HCT116 (cell line): ENCODE results near the gene BCL2L15. TPM values are rescaled to one million over a fixed set of nuclear protein-coding genes. Genes with fewer than 3 reads are reported as not detected.

Experiments
- ATAC-seq: fragments of 200-7000 bp; cut with Tn5 transposase; 2 replicates; pipeline ENCODE4 v1.9.1; 2020; ENCODE audit warnings: mild to moderate bottlenecking, moderate library complexity
- BruUV-seq: library from RNA; stranded (reverse); fragments of 400-500 nt; replicated peaks from 2 replicates; lab custom pipeline; 2021; lab: Mats Ljungman, UMichigan
- CTCF ChIA-PET: fragments of 300-600 bp; sonication (Branson Sonifier 250); formaldehyde crosslinking; loops from one replicate; lab custom pipeline; 2021; ENCODE audit warnings: antibody characterized with exemption; lab: Charles Lee
- POLR2A ChIA-PET: fragments of 300-600, 350-600 bp; sonication (Branson Sonifier 250); formaldehyde crosslinking; loops from one replicate; lab custom pipeline; 2021; ENCODE audit warnings: antibody characterized with exemption; lab: Charles Lee
- RAD21 ChIA-PET, 2 experiments: fragments of 300-600 bp; sonication (Branson Sonifier 250); formaldehyde crosslinking; loops; one replicate each; lab custom pipeline; 2023; ENCODE audit warnings: low total read pairs in 2 of 2; ENCODE audit not compliant: uncharacterized antibody in 2 of 2, unreplicated experiment in 2 of 2, low non-redundant PET in 1 of 2; lab: Charles Lee
- DNase-seq: peaks from one replicate; pipeline ENCODE4 v3.0.0-alpha.2; 2010; ENCODE audit warnings: low read depth, low spot score
- H2AFZ ChIP-seq: fragments of 200-600 bp; shearing (Covaris generic), sonication (generic); 2 replicates; pipeline ENCODE4 v1.6.1; 2017; ENCODE audit warnings: low read depth, mixed run types, mixed read lengths, antibody characterized with exemption, low read length; ENCODE audit not compliant: poor library complexity, severe bottlenecking
- H3K27ac ChIP-seq: 2 replicates; pipeline ENCODE4 v1.5.1; 2012; ENCODE audit warnings: low read depth, low read length
- H3K27me3 ChIP-seq: fragments of 200-600 bp; sonication (generic); 2 replicates; pipeline ENCODE4 v1.6.1; 2016; ENCODE audit warnings: mixed run types, low read length, mixed read lengths; ENCODE audit not compliant: insufficient read depth
- H3K36me3 ChIP-seq, 2 experiments: fragments of 200-500 bp in 1 of 2; fragments of 200-600 bp in 1 of 2; sonication (Bioruptor generic) in 1 of 2; sonication (generic) in 1 of 2; 2 replicates each; pipeline versions ENCODE4 v1.5.1 to v1.6.1; 2014 to 2016; ENCODE audit warnings: low read length in 2 of 2, inconsistent platforms in 1 of 2, mixed read lengths in 1 of 2, mixed run types in 1 of 2; ENCODE audit not compliant: insufficient read depth in 2 of 2, control insufficient read depth in 1 of 2
- H3K4me1 ChIP-seq, 2 experiments: fragments of 200-600 bp in 1 of 2; sonication (generic) in 1 of 2; 2 replicates each; pipeline versions ENCODE4 v1.5.1 to v1.6.1; 2012 to 2017; ENCODE audit warnings: low read length in 2 of 2, inconsistent platforms in 1 of 2, mild to moderate bottlenecking in 1 of 2, mixed read lengths in 1 of 2, mixed run types in 1 of 2, moderate library complexity in 1 of 2; ENCODE audit not compliant: insufficient read depth in 2 of 2, control insufficient read depth in 1 of 2
- H3K4me2 ChIP-seq: fragments of 200-600 bp; sonication (generic); 2 replicates; pipeline ENCODE4 v1.6.1; 2017; ENCODE audit warnings: mixed run types, low read length, mixed read lengths
- H3K4me3 ChIP-seq, 2 experiments: fragments of 200-600 bp in 1 of 2; sonication (generic) in 1 of 2; replicated peaks in 1 of 2; 2 replicates each; pipeline ENCODE4 v1.5.1; 2011 to 2016; ENCODE audit warnings: low read length in 2 of 2, control low read depth in 1 of 2, low read depth in 1 of 2, mild to moderate bottlenecking in 1 of 2, mixed read lengths in 1 of 2, mixed run types in 1 of 2
- H3K79me2 ChIP-seq: fragments of 200-600 bp; sonication (generic); 2 replicates; pipeline ENCODE4 v1.6.1; 2017; ENCODE audit warnings: mild to moderate bottlenecking, mixed run types, low read length, moderate library complexity, mixed read lengths; ENCODE audit not compliant: insufficient read depth
- H3K9ac ChIP-seq: fragments of 200-600 bp; sonication (generic); 2 replicates; pipeline ENCODE4 v1.6.1; 2016; ENCODE audit warnings: low read length, mixed read lengths
- H3K9me2 ChIP-seq: fragments of 200-600 bp; sonication (generic), shearing (Covaris generic); 2 replicates; pipeline ENCODE4 v1.6.1; 2017; ENCODE audit warnings: mixed run types, mild to moderate bottlenecking, moderate library complexity; ENCODE audit not compliant: insufficient read depth
- H3K9me3 ChIP-seq, 2 experiments: fragments of 200-500 bp in 1 of 2; fragments of 200-600 bp in 1 of 2; sonication (Bioruptor generic) in 1 of 2; sonication (generic) in 1 of 2; 2 replicates each; pipeline ENCODE4 v1.6.1; 2014 to 2017; ENCODE audit warnings: low read length in 2 of 2, mixed read lengths in 2 of 2, inconsistent platforms in 1 of 2, low read depth in 1 of 2, mild to moderate bottlenecking in 1 of 2, mixed run types in 1 of 2, moderate library complexity in 1 of 2; ENCODE audit not compliant: control insufficient read depth in 1 of 2, insufficient read depth in 1 of 2
- H4K20me1 ChIP-seq: fragments of 200-600 bp; sonication (generic), shearing (Covaris generic); 2 replicates; pipeline ENCODE4 v1.6.1; 2017; ENCODE audit warnings: mixed run types, mild to moderate bottlenecking, moderate library complexity; ENCODE audit not compliant: insufficient read depth
- EZH2phosphoT487 ChIP-seq: fragments of 200-600 bp; IDR thresholded peaks from 2 replicates; pipeline ENCODE4 v1.6.1; 2018; ENCODE audit warnings: antibody characterized with exemption, borderline replicate concordance
- FOSL1 ChIP-seq: IDR thresholded peaks from 2 replicates; pipeline ENCODE4 v1.6.1; 2012; ENCODE audit warnings: low read depth
- JUND ChIP-seq: IDR thresholded peaks from 2 replicates; pipeline ENCODE4 v1.6.1; 2012
- RAD21 ChIP-seq: IDR thresholded peaks from 2 replicates; pipeline ENCODE4 v1.6.1; 2012; ENCODE audit warnings: low read depth, mild to moderate bottlenecking
- SIN3A ChIP-seq: IDR thresholded peaks from 2 replicates; pipeline ENCODE4 v1.6.1; 2012; ENCODE audit warnings: low read depth
- SRF ChIP-seq: IDR thresholded peaks from 2 replicates; pipeline ENCODE4 v1.6.1; 2012; ENCODE audit warnings: low read depth
- YY1 ChIP-seq: IDR thresholded peaks from 2 replicates; pipeline ENCODE4 v1.6.1; 2011; ENCODE audit warnings: low read length, low read depth, moderate library complexity, mild to moderate bottlenecking; ENCODE audit not compliant: insufficient replicate concordance; ENCODE audit errors: extremely low read depth
- ZNF274 ChIP-seq: fragments of 200-500 bp; sonication (Bioruptor generic); IDR thresholded peaks from 2 replicates; pipeline ENCODE4 v1.6.1; 2014; ENCODE audit warnings: mild to moderate bottlenecking, low read depth, low read length, inconsistent platforms
- intact Hi-C: fragments of 100-400 bp; cut with micrococcal nuclease; formaldehyde crosslinking; loops from 2 replicates; pipeline ENCODE4 v1.10.0; 2022
- total RNA-seq: library from RNA; stranded (reverse); gene quantifications from one replicate; pipeline ENCODE4 v1.2.1, GENCODE V29; 2021; ENCODE audit not compliant: unreplicated experiment
- TF ChIP-seq, protein P1 (sequence below): IDR thresholded peaks from 2 replicates; pipeline ENCODE4 v1.6.1; 2012
- TF ChIP-seq, protein P2 (sequence below): IDR thresholded peaks from 2 replicates; pipeline ENCODE4 v1.6.1; 2012
- TF ChIP-seq, protein P3 (sequence below), 3 experiments: fragments of 200-600 bp in 1 of 3; sonication (generic) in 1 of 3; IDR thresholded peaks in 2 of 3; conservative IDR thresholded peaks in 1 of 3; 2 replicates each; pipeline ENCODE4 v1.5.1; 2012 to 2017; ENCODE audit warnings: low read depth in 2 of 3, low read length in 2 of 3, antibody characterized with exemption in 1 of 3, borderline replicate concordance in 1 of 3, control low read depth in 1 of 3, mild to moderate bottlenecking in 1 of 3, mixed read lengths in 1 of 3, mixed run types in 1 of 3, moderate library complexity in 1 of 3; ENCODE audit not compliant: insufficient read depth in 1 of 3

The BCL2L15 gene
- total RNA-seq, 1 experiment from 2014 or later = 0.54 TPM

DNA sequence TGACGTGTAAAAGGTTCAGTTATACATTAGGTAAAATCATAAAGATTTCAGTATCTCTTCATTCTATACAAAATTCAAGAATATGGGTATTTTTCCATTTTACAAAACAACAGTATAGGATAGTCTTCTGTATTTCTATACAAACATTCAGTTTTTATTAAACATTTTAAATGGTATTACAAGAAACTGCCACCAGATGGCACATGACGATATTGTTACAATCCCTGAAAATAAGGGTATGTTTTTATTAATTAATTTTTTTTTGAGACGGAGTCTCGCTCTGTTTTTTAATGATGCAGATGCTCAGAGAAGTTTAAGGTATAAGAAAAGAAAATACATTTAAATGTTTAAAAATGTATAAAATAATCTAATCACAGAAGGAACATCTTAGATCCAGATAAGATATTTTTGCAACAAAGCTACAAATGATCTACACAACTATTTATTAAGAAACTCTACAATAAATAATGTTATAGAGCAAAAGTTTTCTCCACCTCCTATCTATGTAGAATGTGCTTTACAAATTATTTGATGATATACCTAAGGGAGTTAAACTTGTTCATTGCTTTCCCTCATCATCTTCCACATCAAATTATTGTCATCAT lies 51.6 kb downstream of the BCL2L15 start:
- peak; percentile 36 for DNase-seq

DNA sequence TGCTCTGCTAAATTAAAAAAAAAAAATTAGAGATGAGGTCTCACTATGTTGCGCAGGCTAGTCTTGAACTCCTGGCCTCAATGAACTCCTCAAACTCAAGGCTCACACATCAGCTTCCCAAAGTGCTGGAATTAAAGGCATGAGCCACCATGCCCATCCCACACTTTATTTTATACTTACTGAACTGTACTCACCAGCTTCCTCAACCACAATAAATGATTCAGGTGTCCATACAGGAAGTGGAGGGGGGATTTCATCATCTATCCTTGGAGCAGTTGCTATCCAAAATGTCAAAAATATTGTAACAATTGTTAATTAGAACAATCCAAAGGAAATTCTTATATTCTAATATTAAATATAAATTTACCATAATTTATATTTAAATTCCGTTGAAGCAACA lies 52.7 kb downstream of the BCL2L15 start:
- Histone ChIP-seq H4K20me1 (no peaks in the 10 kb centered on the region), H3K27ac (no peak overlapping the region), H3K4me3 (no peak overlapping the region), H2AFZ (no peak overlapping the region), H3K27me3 (no peaks in the 10 kb centered on the region), H3K4me1 (no peaks in the 10 kb centered on the region), H3K4me2 (no peak overlapping the region), H3K79me2 (no peaks in the 10 kb centered on the region), H3K9me3 (no peaks in the 10 kb centered on the region), H3K9ac (no peak overlapping the region), H3K9me2 (no peaks in the 10 kb centered on the region), H3K36me3 (no peaks in the 10 kb centered on the region)
- DNase-seq (no peak), ATAC-seq (no peak)
- RAD21 ChIA-PET = no interaction called here
- POLR2A ChIA-PET = no interaction called here
- BruUV-seq = no TSS peak
- intact Hi-C loops = loop anchor here (5.0 to 10.0 kb wide), 4 partner anchors 68 to 1120 kb away; partner anchors contain the start of gene AP4B1
- CTCF ChIA-PET = interaction anchor here (0.7 to 2.1 kb wide), 12 partner anchors 11 to 1207 kb away, joined by 3 to 11 read pairs (median 4); partner anchors contain the start of genes OLFML3 and RSBN1
- TF ChIP-seq SIN3A (no peak), SRF (no peak), ZNF274 (no peak), EZH2phosphoT487 (no peak), JUND (no peak), RAD21 (no peak), FOSL1 (no peak), YY1 (no peak)
- TF ChIP-seq, protein P1, sequence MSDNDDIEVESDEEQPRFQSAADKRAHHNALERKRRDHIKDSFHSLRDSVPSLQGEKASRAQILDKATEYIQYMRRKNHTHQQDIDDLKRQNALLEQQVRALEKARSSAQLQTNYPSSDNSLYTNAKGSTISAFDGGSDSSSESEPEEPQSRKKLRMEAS = no peak
- TF ChIP-seq, protein P2, sequence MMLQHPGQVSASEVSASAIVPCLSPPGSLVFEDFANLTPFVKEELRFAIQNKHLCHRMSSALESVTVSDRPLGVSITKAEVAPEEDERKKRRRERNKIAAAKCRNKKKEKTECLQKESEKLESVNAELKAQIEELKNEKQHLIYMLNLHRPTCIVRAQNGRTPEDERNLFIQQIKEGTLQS = no peak
- TF ChIP-seq, protein P3, sequence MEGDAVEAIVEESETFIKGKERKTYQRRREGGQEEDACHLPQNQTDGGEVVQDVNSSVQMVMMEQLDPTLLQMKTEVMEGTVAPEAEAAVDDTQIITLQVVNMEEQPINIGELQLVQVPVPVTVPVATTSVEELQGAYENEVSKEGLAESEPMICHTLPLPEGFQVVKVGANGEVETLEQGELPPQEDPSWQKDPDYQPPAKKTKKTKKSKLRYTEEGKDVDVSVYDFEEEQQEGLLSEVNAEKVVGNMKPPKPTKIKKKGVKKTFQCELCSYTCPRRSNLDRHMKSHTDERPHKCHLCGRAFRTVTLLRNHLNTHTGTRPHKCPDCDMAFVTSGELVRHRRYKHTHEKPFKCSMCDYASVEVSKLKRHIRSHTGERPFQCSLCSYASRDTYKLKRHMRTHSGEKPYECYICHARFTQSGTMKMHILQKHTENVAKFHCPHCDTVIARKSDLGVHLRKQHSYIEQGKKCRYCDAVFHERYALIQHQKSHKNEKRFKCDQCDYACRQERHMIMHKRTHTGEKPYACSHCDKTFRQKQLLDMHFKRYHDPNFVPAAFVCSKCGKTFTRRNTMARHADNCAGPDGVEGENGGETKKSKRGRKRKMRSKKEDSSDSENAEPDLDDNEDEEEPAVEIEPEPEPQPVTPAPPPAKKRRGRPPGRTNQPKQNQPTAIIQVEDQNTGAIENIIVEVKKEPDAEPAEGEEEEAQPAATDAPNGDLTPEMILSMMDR (IDR thresholded peaks at IDR 0.05 in 2 of 3, conservative IDR thresholded peaks at IDR 0.05 in 1 of 3; ENCODE audit: borderline replicate concordance in 1 of 3, insufficient read depth in 1 of 3, low read depth in 2 of 3, low read length in 2 of 3) = no peak

More for the DNA sequence above, 51.6 kb downstream of the BCL2L15 start:
- Histone ChIP-seq H3K9me2 (no peaks in the 10 kb centered on the region), H4K20me1 (no peaks in the 10 kb centered on the region), H3K4me3 (no peak overlapping the region), H3K79me2 (no peaks in the 10 kb centered on the region), H2AFZ (peak overlapping the region; percentile 97), H3K27me3 (no peaks in the 10 kb centered on the region), H3K27ac (no peak overlapping the region), H3K4me2 (no peak overlapping the region), H3K9me3 (no peaks in the 10 kb centered on the region), H3K4me1 (no peaks in the 10 kb centered on the region), H3K9ac (no peak overlapping the region), H3K36me3 (no peaks in the 10 kb centered on the region)
- no peak for ATAC-seq
- no TSS peak for BruUV-seq
- CTCF ChIA-PET = interaction anchor here (0.7 to 2.1 kb wide), 12 partner anchors 12 to 1206 kb away, joined by 3 to 11 read pairs (median 4); partner anchors contain the start of genes OLFML3 and RSBN1
- intact Hi-C loops = loop anchor here (5.0 to 10.0 kb wide), 4 partner anchors 67 to 1119 kb away; partner anchors contain the start of gene AP4B1
- POLR2A ChIA-PET = no interaction called here
- TF ChIP-seq, protein P3 (IDR thresholded peaks at IDR 0.05 in 2 of 3, conservative IDR thresholded peaks at IDR 0.05 in 1 of 3; ENCODE audit: borderline replicate concordance in 1 of 3, insufficient read depth in 1 of 3, low read depth in 2 of 3, low read length in 2 of 3) = peak; percentile 31 to 73 (median 52); a peak in 3 of 6 replicates
- TF ChIP-seq RAD21 = peak; percentile 82
- TF ChIP-seq EZH2phosphoT487 = no peak
- RAD21 ChIA-PET = no interaction called here
